ENCODE measurements around the gene RHBDD2. TPM values are rescaled to one million over a fixed set of nuclear protein-coding genes. Genes with fewer than 3 reads are reported as not detected.
"Not testable (repeated sequence)": the region's sequence is repeated elsewhere in the genome, so short reads cannot be mapped to it uniquely, and the experiment has no call there.

RHBDD2 gene
- total RNA-seq, 1 donor from 2014 or later, result 85.6 TPM

DNA sequence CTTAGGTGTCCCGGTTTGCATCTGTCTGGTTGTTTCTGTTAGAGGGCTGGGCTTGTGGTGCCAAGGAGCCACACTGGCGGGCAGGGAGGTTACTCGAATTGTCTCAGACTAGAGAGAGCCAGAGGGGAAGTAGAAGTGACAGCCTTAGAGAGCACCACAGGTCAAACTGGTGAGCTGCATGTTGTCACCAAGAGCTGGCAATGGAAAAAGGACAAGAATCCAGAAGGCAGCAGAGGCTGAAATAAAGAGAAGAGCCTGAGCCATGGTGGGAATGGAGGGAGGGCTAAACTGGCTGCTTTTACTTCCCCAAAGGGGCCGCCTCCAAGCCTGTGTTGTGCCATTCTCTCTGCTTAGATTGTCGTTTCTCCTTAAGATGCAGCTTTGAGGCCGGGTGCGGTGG lies 31.1 kb upstream of the RHBDD2 start:
- H3K9me3 Mint-ChIP-seq (ENCODE audit: unreplicated experiment), result no peaks in the 10 kb centered on the region
- H3K27ac Mint-ChIP-seq (ENCODE audit: unreplicated experiment), result no peak overlapping the region
- no peak overlapping the region for H3K4me3 Mint-ChIP-seq (ENCODE audit: unreplicated experiment)
- peaks cover 5% of the 10 kb centered on the region for H3K27me3 Mint-ChIP-seq (ENCODE audit: unreplicated experiment)
- DNase-seq, result no peak
- TF ChIP-seq, protein P1, sequence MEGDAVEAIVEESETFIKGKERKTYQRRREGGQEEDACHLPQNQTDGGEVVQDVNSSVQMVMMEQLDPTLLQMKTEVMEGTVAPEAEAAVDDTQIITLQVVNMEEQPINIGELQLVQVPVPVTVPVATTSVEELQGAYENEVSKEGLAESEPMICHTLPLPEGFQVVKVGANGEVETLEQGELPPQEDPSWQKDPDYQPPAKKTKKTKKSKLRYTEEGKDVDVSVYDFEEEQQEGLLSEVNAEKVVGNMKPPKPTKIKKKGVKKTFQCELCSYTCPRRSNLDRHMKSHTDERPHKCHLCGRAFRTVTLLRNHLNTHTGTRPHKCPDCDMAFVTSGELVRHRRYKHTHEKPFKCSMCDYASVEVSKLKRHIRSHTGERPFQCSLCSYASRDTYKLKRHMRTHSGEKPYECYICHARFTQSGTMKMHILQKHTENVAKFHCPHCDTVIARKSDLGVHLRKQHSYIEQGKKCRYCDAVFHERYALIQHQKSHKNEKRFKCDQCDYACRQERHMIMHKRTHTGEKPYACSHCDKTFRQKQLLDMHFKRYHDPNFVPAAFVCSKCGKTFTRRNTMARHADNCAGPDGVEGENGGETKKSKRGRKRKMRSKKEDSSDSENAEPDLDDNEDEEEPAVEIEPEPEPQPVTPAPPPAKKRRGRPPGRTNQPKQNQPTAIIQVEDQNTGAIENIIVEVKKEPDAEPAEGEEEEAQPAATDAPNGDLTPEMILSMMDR (IDR thresholded peaks at IDR 0.05; ENCODE audit: partially characterized antibody, unreplicated experiment), result no peak
- no peaks in the 10 kb centered on the region for H3K36me3 Mint-ChIP-seq (ENCODE audit: unreplicated experiment)
- no peaks in the 10 kb centered on the region for H3K4me1 Mint-ChIP-seq (ENCODE audit: low read depth, unreplicated experiment)

DNA sequence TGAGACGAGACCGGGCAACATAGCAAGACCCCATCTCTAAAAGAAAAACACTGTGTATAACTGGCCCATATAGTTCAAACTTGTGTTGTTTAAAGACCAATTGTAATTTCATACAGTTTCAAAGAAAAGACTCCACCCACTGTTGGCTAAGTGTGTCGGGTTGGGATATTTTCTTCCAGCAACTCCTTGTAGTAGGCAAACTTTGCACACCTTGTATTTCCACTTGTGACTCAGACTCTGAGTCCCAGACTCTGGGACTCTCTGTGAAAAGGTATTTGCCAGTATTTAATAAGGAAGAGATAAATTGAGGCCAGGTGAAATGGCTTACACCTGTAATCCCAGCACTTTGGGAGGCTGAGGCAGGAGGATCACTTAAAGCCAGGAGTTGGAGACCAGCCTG lies 29.3 kb upstream of the RHBDD2 start:
- TF ChIP-seq, protein P1 (IDR thresholded peaks at IDR 0.05; ENCODE audit: partially characterized antibody, unreplicated experiment), result no peak
- Mint-ChIP-seq H3K9me3 (ENCODE audit: unreplicated experiment) (no peaks in the 10 kb centered on the region), H3K27me3 (ENCODE audit: unreplicated experiment) (peaks cover 8% of the 10 kb centered on the region), H3K4me3 (ENCODE audit: unreplicated experiment) (no peak overlapping the region), H3K27ac (ENCODE audit: unreplicated experiment) (no peak overlapping the region), H3K36me3 (ENCODE audit: unreplicated experiment) (no peaks in the 10 kb centered on the region), H3K4me1 (ENCODE audit: low read depth, unreplicated experiment) (no peaks in the 10 kb centered on the region)
- DNase-seq, result no peak

DNA sequence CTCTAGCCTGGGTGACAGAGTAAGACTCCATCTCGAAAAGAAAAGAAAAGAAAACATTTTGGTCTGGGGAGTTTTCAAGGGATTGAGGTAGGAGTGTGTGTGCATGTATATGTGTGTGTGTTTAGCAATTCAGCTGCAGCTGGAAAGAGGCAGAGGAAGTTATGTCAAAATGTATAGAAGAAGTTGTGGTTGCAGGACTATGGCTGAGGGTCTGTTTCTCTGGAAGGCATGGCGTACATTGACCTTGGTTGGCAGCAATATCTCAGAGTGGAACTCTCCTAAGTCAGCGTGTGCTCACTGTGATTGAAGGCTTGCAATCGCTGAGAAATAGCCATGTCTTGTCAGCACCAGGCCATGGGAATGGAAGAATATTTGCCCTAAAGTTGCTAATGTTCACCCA lies 28.6 kb upstream of the RHBDD2 start:
- no peaks in the 10 kb centered on the region for H3K4me1 Mint-ChIP-seq (ENCODE audit: low read depth, unreplicated experiment)
- no peaks in the 10 kb centered on the region for H3K9me3 Mint-ChIP-seq (ENCODE audit: unreplicated experiment)
- H3K36me3 Mint-ChIP-seq (ENCODE audit: unreplicated experiment), result no peaks in the 10 kb centered on the region
- TF ChIP-seq, protein P1 (IDR thresholded peaks at IDR 0.05; ENCODE audit: partially characterized antibody, unreplicated experiment), result no peak
- DNase-seq, result no peak
- peaks cover 8% of the 10 kb centered on the region for H3K27me3 Mint-ChIP-seq (ENCODE audit: unreplicated experiment)
- no peak overlapping the region for H3K27ac Mint-ChIP-seq (ENCODE audit: unreplicated experiment)
- no peak overlapping the region for H3K4me3 Mint-ChIP-seq (ENCODE audit: unreplicated experiment)

DNA sequence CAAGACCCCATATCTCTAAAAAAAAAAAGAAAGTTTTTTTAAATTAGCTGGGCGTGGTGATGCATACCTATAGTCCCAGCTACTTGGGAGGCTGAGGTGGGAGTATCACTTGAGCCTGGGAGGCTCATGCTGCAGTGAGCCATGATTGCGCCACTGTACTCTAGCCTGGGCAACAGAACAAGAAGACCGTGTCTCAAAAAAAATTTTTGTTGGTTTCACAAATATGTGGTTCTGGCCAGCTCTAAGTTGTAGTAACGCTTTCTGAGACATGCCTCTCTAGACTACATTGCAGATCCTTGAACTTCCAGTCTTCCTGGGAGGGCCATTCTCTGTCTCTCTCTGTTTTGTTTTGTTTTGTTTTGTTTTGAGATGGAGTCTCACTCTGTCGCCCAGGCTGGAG lies 24.6 kb upstream of the RHBDD2 start:
- H3K4me3 Mint-ChIP-seq (ENCODE audit: unreplicated experiment), result no peak overlapping the region
- H3K9me3 Mint-ChIP-seq (ENCODE audit: unreplicated experiment), result no peaks in the 10 kb centered on the region
- peaks cover 9% of the 10 kb centered on the region for H3K27me3 Mint-ChIP-seq (ENCODE audit: unreplicated experiment)
- no peaks in the 10 kb centered on the region for H3K4me1 Mint-ChIP-seq (ENCODE audit: low read depth, unreplicated experiment)
- TF ChIP-seq, protein P1 (IDR thresholded peaks at IDR 0.05; ENCODE audit: partially characterized antibody, unreplicated experiment), result no peak
- no peak for DNase-seq
- peaks cover 3% of the 10 kb centered on the region for H3K36me3 Mint-ChIP-seq (ENCODE audit: unreplicated experiment)
- no peak overlapping the region for H3K27ac Mint-ChIP-seq (ENCODE audit: unreplicated experiment)

DNA sequence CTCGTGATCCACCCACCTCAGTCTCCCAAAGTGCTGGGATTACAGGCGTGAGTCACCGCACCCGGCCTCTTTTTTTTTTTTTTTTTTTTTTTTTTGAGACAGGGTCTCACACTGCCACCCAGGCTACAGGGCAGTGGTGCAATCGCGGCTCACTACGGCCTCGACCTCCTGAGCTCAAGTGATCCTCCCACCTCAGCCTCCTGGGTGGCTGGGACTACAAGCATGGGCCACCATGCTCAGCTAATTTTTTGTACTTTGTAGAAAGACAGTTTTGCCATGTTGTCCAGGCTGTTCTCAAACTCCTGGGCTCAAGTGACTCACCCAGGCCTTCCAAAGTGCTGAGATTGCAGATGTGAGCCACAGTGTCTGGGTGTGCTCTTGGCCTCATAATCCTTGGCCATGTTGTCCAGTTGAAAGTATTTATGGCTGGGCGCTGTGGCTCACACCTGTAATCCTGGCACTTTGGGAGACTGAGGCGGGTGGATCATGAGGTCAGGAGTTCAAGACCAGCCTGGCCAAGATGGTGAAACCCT lies 24.0 kb upstream of the RHBDD2 start:
- not testable (repeated sequence) for H3K36me3 Mint-ChIP-seq (ENCODE audit: unreplicated experiment); H3K27ac Mint-ChIP-seq (ENCODE audit: unreplicated experiment); H3K4me3 Mint-ChIP-seq (ENCODE audit: unreplicated experiment); H3K4me1 Mint-ChIP-seq (ENCODE audit: low read depth, unreplicated experiment); H3K27me3 Mint-ChIP-seq (ENCODE audit: unreplicated experiment); H3K9me3 Mint-ChIP-seq (ENCODE audit: unreplicated experiment); DNase-seq

All from glutamatergic neuron (in vitro differentiated cells).